ENCODE results near the gene FBXO9. TPM values are rescaled to one million over a fixed set of nuclear protein-coding genes. Genes with fewer than 3 reads are reported as not detected.

FBXO9 gene
- total RNA-seq, 1 experiment from 2014 or later, result 68.4 TPM

DNA sequence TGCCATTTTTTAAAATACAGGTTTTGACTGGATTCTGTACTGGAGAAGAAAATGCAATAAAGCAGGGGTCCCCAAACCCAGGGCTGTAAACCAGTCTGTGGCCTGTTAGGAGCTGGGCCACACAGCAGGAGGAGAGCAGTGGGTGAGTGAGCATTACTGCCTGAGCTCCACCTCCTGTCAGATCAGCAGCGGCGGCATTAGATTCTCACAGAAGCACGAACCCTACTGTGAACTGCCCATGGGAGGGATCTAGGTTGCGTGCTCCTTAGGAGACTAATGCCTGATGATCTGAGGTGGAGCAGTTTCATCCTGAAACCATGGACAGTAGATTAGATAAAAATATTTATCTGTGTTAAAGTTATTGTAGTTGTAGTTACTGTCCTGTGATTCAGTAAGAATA lies 21.1 kb upstream of the FBXO9 start:
- Histone ChIP-seq H2BK15ac (ENCODE audit: low read depth, low read length) (no peak overlapping the region), H3K4me1 (ENCODE audit: insufficient read depth, low read length) (no peaks in the 10 kb centered on the region; the same call in 1 of the 2 replicates), H3K4me2 (ENCODE audit: insufficient read depth, insufficient read length, low read length) (no peak overlapping the region), H2BK120ac (ENCODE audit: low read depth, low read length, poor library complexity, severe bottlenecking) (no peak overlapping the region), H3K9ac (ENCODE audit: extremely low read depth, insufficient read length, low read length) (no peak overlapping the region), H3K14ac (ENCODE audit: insufficient read depth, low read length) (no peak overlapping the region), H3K9me3 (ENCODE audit: control insufficient read depth, low read depth, low read length) (no peaks in the 10 kb centered on the region), H3K23ac (ENCODE audit: insufficient read length, low read depth, low read length) (no peak overlapping the region), H3K79me2 (ENCODE audit: insufficient read depth, low read length) (no peaks in the 10 kb centered on the region), H3K4ac (ENCODE audit: low read depth, low read length) (no peak overlapping the region), H2BK20ac (ENCODE audit: low read depth, low read length, poor library complexity, severe bottlenecking) (no peak overlapping the region), H2AFZ (ENCODE audit: low read length) (no peak overlapping the region), H3K79me1 (ENCODE audit: insufficient read depth, low read depth, low read length, poor library complexity, severe bottlenecking) (no peaks in the 10 kb centered on the region), H2BK5ac (ENCODE audit: insufficient read length, low read length) (no peak overlapping the region), H3K56ac (ENCODE audit: insufficient read length, low read depth, low read length) (no peak overlapping the region), H3K18ac (ENCODE audit: insufficient read length, low read depth, low read length) (no peak overlapping the region), H4K5ac (ENCODE audit: insufficient read length, low read depth, low read length) (no peak overlapping the region), H4K20me1 (ENCODE audit: control insufficient read depth, insufficient read depth, insufficient read length) (no peaks in the 10 kb centered on the region), H3T11ph (ENCODE audit: low read length) (no peak overlapping the region), H2BK12ac (ENCODE audit: insufficient read length, low read depth, low read length) (no peak overlapping the region), H2AK5ac (ENCODE audit: insufficient read length, low read length) (no peak overlapping the region), H3K23me2 (ENCODE audit: insufficient read length, low read depth, low read length, poor library complexity, severe bottlenecking) (no peaks in the 10 kb centered on the region), H3K27me3 (ENCODE audit: insufficient read depth, low read length) (no peaks in the 10 kb centered on the region), H4K91ac (ENCODE audit: insufficient read length, low read depth, low read length) (no peak overlapping the region), H3K27ac (ENCODE audit: insufficient read length, low read depth, low read length) (no peak overlapping the region), H4K8ac (replicated peaks; ENCODE audit: insufficient read length, low read depth, low read length) (no peak overlapping the region)
- Mint-ChIP-seq H3K27me3 (ENCODE audit: low read depth) (no peaks in the 10 kb centered on the region), H3K4me1 (peaks cover 15 to 22% of the 10 kb centered on the region in 2 experiments), H3K9me3 (no peaks in the 10 kb centered on the region), H3K4me3 (peak overlapping the region in 1 of 2 experiments; percentile 41; a peak in 2 of 5 replicates), H3K36me3 (ENCODE audit: insufficient read depth in 1 of 3, low read depth in 3 of 3) (peaks cover 9 to 22% (median 20%) of the 10 kb centered on the region in 3 experiments), H3K27ac (peak overlapping the region in 1 of 3 experiments; percentile 86; a peak in 2 of 7 replicates)
- peak; percentile 60 for DNase-seq
- TF ChIP-seq, protein P1, sequence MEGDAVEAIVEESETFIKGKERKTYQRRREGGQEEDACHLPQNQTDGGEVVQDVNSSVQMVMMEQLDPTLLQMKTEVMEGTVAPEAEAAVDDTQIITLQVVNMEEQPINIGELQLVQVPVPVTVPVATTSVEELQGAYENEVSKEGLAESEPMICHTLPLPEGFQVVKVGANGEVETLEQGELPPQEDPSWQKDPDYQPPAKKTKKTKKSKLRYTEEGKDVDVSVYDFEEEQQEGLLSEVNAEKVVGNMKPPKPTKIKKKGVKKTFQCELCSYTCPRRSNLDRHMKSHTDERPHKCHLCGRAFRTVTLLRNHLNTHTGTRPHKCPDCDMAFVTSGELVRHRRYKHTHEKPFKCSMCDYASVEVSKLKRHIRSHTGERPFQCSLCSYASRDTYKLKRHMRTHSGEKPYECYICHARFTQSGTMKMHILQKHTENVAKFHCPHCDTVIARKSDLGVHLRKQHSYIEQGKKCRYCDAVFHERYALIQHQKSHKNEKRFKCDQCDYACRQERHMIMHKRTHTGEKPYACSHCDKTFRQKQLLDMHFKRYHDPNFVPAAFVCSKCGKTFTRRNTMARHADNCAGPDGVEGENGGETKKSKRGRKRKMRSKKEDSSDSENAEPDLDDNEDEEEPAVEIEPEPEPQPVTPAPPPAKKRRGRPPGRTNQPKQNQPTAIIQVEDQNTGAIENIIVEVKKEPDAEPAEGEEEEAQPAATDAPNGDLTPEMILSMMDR (conservative IDR thresholded peaks at IDR 0.05), result no peak
- no CpG with 5 or more reads among the region's 4 CpGs for WGBS (ENCODE audit: extremely low coverage, insufficient read length, low lambda C conversion rate)
